Activated T-helper 1 cell treated with anti-CD3 and anti-CD28 coated beads, Interleukin-12 subunit alpha, Interleukin-12 subunit beta, Interleukin-2, Interleukin-4 antibody, amounts not matched to agents 30 ng/mL and 10 ng/mL and 1 ng/mL, durations not matched to agents 14 hours and 24 hours and 36 hours (primary cell): ENCODE results near the gene ROR2. TPM values are rescaled to one million over a fixed set of nuclear protein-coding genes. Genes with fewer than 3 reads are reported as not detected.

Experiments used
- DNase-seq: peaks from one replicate; pipeline ENCODE4 v3.0.0; 2021; ENCODE audit warnings: low spot score
- H3K27ac Mint-ChIP-seq: one replicate; pipeline ENCODE4 v1.8.0; 2021; ENCODE audit warnings: mild to moderate bottlenecking, mixed read lengths
- H3K27me3 Mint-ChIP-seq: one replicate; pipeline ENCODE4 v1.8.0; 2022; ENCODE audit warnings: mild to moderate bottlenecking, moderate library complexity, mixed read lengths; ENCODE audit not compliant: insufficient read depth
- H3K36me3 Mint-ChIP-seq: one replicate; pipeline ENCODE4 v1.8.0; 2021; ENCODE audit warnings: low read depth, mixed read lengths
- H3K4me1 Mint-ChIP-seq: one replicate; pipeline ENCODE4 v1.8.0; 2021; ENCODE audit warnings: low read depth, mixed read lengths
- H3K4me3 Mint-ChIP-seq: one replicate; pipeline ENCODE4 v1.8.0; 2021; ENCODE audit warnings: mild to moderate bottlenecking, moderate library complexity, mixed read lengths
- H3K9me3 Mint-ChIP-seq: one replicate; pipeline ENCODE4 v1.8.0; 2021; ENCODE audit warnings: mixed read lengths
- intact Hi-C: fragments of 100-400 bp; cut with micrococcal nuclease; formaldehyde crosslinking; loops from one replicate; pipeline ENCODE4 v1.15.1; 2024
- total RNA-seq: library from RNA; stranded (reverse); gene quantifications from 2 replicates; pipeline ENCODE4 v1.2.3, GENCODE V29; 2022

ROR2 gene
- total RNA-seq, 1 donor from 2014 or later, result 1.6 TPM

- Mint-ChIP-seq H3K27me3 (peaks cover 23% of the 10 kb centered on the region), H3K4me3 (no peak overlapping the region), H3K4me1 (peaks cover 5% of the 10 kb centered on the region), H3K27ac (no peak overlapping the region), H3K9me3 (no peaks in the 10 kb centered on the region), H3K36me3 (no peaks in the 10 kb centered on the region)
- intact Hi-C loops, result no loop called here
- DNase-seq, result no peak
Measured at GRCh38 chr9:91966503-91966902, 16.5 kb upstream of the ROR2 start.

DNA sequence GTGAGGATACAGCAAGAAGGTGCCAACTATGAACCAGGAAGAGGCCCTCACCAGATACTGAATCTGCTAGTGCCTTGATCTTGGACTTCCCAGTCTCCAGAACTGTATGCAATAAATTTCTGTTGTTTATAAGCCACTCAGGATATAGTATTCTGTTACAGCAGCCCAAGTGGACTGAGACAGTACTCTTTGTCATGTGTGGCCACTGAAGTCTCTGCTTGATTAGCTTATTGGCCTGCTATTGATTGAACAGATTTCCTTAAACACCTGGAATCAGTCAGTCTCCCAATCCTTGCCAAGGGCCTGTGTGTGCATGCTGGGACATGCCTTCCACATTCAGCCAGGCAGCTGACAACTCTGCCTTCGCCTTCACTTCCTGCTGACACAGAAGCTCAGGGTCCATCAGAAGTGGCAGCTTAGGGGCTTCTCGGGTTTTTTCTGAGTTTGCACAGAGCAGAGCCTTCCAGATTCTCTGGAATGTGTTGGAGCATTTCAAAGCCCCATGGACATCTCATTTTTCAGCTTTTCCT is 13.7 kb upstream of the ROR2 start:
- intact Hi-C loops, result no loop called here
- Mint-ChIP-seq H3K9me3 (peaks cover 7% of the 10 kb centered on the region), H3K27ac (no peak overlapping the region), H3K4me1 (peaks cover 5% of the 10 kb centered on the region), H3K36me3 (no peaks in the 10 kb centered on the region), H3K27me3 (peaks cover 14% of the 10 kb centered on the region), H3K4me3 (no peak overlapping the region)
- no peak for DNase-seq

- Mint-ChIP-seq H3K4me3 (no peak overlapping the region), H3K27me3 (peaks cover 2% of the 10 kb centered on the region), H3K27ac (no peak overlapping the region), H3K4me1 (peaks cover 5% of the 10 kb centered on the region), H3K36me3 (no peaks in the 10 kb centered on the region), H3K9me3 (peaks cover 7% of the 10 kb centered on the region)
- intact Hi-C loops, result no loop called here
- DNase-seq, result no peak
Measured at GRCh38 chr9:91960367-91960766, 10.3 kb upstream of the ROR2 start.

DNA sequence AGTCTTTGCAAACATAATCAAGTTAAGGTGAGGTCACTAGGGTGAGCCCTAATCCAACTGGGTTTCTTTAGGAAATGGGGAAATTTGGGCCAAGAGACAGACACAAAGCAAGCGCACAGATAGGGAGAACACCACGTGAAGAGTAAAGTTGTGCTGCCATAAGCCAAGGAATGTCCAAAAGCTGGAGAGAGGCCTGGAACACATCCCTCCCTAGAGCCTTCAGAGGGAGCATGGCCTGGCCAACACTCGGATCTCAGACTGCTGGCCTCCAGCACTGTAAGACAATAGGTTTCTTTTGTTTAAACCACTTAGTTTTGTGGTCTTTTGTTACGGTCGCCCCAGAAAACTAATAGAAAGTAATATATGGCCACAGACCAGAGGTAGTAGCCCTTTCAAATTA is 8.1 kb upstream of the ROR2 start:
- Mint-ChIP-seq H3K27ac (no peak overlapping the region), H3K27me3 (peaks cover 5% of the 10 kb centered on the region), H3K36me3 (no peaks in the 10 kb centered on the region), H3K4me1 (peaks cover 13% of the 10 kb centered on the region), H3K4me3 (no peak overlapping the region), H3K9me3 (peaks cover 7% of the 10 kb centered on the region)
- intact Hi-C loops, result loop anchor here (10.0 kb wide), 2 partner anchors 137 to 1043 kb away; no protein-coding TSS in a partner anchor
- no peak for DNase-seq

GRCh38 chr9:91954841-91955471 is 4.9 kb upstream of the ROR2 start:
- peak; percentile 11 for DNase-seq
- peaks cover 29% of the 10 kb centered on the region for H3K27me3 Mint-ChIP-seq
- H3K4me3 Mint-ChIP-seq, result no peak overlapping the region
- no peaks in the 10 kb centered on the region for H3K36me3 Mint-ChIP-seq
- intact Hi-C loops, result loop anchor here (10.0 kb wide), 2 partner anchors 140 to 1040 kb away; no protein-coding TSS in a partner anchor
- H3K4me1 Mint-ChIP-seq, result peaks cover 14% of the 10 kb centered on the region
- peaks cover under 1% of the 10 kb centered on the region for H3K9me3 Mint-ChIP-seq
- no peak overlapping the region for H3K27ac Mint-ChIP-seq

DNA sequence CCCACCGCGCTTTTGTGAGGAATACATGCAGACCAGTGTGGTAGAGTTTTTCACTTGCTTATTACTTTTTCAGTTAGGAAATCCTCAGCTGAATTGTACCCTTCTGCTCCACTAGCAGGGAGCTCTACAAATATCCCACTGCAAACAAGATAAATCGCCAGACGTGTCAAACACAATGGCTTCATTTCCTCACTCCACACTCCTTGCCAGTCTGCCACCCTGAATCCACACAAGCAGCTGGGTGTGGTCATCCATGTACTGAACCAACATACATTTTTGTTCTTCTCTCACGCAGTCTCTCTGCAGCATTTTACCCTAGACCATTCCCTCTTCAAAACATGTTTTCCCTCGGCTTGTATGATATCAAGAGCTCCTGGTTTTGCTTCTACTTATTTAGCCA is 3.7 kb upstream of the ROR2 start:
- H3K4me3 Mint-ChIP-seq, result no peak overlapping the region
- DNase-seq, result no peak
- H3K27ac Mint-ChIP-seq, result no peak overlapping the region
- H3K9me3 Mint-ChIP-seq, result no peaks in the 10 kb centered on the region
- peaks cover 29% of the 10 kb centered on the region for H3K27me3 Mint-ChIP-seq
- H3K4me1 Mint-ChIP-seq, result peaks cover 14% of the 10 kb centered on the region
- H3K36me3 Mint-ChIP-seq, result no peaks in the 10 kb centered on the region
- intact Hi-C loops, result loop anchor here (10.0 kb wide), 2 partner anchors 141 to 1039 kb away; no protein-coding TSS in a partner anchor

- DNase-seq, result no peak
- H3K27ac Mint-ChIP-seq, result no peak overlapping the region
- peaks cover 14% of the 10 kb centered on the region for H3K4me1 Mint-ChIP-seq
- H3K27me3 Mint-ChIP-seq, result peaks cover 40% of the 10 kb centered on the region
- H3K9me3 Mint-ChIP-seq, result no peaks in the 10 kb centered on the region
- H3K4me3 Mint-ChIP-seq, result no peak overlapping the region
- intact Hi-C loops, result loop anchor here (10.0 kb wide), 2 partner anchors 143 to 1037 kb away; no protein-coding TSS in a partner anchor
- no peaks in the 10 kb centered on the region for H3K36me3 Mint-ChIP-seq
Measured at GRCh38 chr9:91951944-91952520, 2.0 kb upstream of the ROR2 start.

DNA sequence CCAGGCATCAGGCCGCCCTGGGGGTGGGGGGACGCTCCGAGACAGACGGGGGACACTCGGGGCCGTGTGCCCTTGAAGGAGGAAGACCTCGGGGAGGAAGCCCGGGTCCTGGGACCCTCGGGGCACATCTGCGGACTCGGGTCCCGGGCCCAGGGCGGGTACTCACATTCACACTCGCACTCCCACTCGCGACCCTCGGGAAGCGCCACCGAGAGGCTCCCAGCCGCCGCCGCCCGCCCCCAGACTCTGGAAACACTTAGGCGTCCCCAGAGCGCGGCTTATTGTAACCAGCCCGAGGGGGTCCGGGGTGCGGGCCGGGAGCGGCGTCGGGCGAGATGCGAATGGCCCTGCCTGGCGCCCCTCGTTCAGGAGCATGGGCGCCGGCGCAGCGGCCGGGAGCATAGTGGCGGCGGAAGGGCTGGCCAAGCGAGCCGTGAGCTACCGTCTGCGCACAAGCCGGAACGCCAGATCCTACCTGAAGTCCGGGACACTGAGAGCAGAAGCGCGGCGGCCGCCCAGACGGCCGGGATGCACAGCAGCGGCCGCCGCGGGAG is 559 bp downstream of the ROR2 start:
- Mint-ChIP-seq H3K9me3 (no peaks in the 10 kb centered on the region), H3K36me3 (peaks cover 3% of the 10 kb centered on the region), H3K4me1 (peaks cover 13% of the 10 kb centered on the region), H3K27me3 (peaks cover 50% of the 10 kb centered on the region), H3K4me3 (peak overlapping the region; percentile 37), H3K27ac (no peak overlapping the region)
- intact Hi-C loops, result loop anchor here (2.0 kb wide), 1 partner anchor 43 kb away; no protein-coding TSS in a partner anchor
- no peak for DNase-seq

DNA sequence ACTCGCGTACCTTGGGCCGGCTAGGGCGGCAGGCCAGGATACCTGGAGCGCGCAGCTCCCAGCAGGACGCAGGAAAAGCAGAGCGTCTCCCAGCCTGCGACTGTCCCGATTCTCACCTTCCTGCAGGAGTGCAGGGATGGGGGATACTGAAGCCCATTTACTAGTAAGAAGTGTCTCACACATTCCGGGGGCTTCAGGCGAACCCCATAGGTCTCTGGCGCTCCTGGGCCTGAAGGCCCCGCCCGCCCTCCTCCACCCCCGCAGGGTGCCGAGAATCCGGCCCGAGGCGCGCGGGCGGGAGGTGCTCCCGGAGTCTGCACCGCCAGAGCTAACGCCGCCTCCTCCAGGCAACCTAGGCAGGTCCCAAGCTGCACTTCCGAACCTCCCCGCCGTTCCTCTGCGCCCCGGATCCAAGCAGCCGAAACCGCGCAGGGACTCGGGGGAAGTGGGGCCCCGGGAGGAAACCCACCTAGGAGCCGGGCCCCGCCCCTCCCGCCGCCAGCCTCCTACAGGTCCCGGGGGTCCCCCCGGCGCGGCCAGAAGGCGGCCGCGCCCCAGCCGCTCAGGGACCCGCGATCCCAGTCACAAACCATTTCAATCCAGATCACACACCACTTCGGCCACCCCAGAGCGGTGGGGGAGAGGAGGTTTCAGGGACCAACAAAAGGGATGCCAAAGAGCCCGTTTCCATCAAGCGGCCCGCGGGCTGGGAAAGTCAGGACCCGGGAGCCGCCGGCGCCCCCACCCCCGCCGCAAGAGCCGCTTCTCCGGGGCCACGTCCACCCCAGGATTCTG is 1.2 kb downstream of the ROR2 start:
- H3K9me3 Mint-ChIP-seq, result no peaks in the 10 kb centered on the region

GRCh38 chr9:91948101-91948596 is 1.9 kb downstream of the ROR2 start:
- no peak for DNase-seq
- Mint-ChIP-seq H3K4me3 (peak overlapping the region; percentile 66), H3K36me3 (peaks cover 3% of the 10 kb centered on the region), H3K9me3 (no peaks in the 10 kb centered on the region), H3K27ac (no peak overlapping the region), H3K27me3 (peaks cover 50% of the 10 kb centered on the region), H3K4me1 (peaks cover 11% of the 10 kb centered on the region)
- intact Hi-C loops, result loop anchor here (2.0 kb wide), 1 partner anchor 41 kb away; no protein-coding TSS in a partner anchor

More for the DNA sequence above, 1.2 kb downstream of the ROR2 start:
- Mint-ChIP-seq H3K27me3 (peaks cover 50% of the 10 kb centered on the region), H3K36me3 (peaks cover 3% of the 10 kb centered on the region), H3K4me1 (peaks cover 11% of the 10 kb centered on the region), H3K4me3 (peak overlapping the region; percentile 66), H3K27ac (no peak overlapping the region)
- peak; percentile 37 for DNase-seq
- intact Hi-C loops, result loop anchor here (2.0 kb wide), 1 partner anchor 42 kb away; no protein-coding TSS in a partner anchor

GRCh38 chr9:91946653-91947488 is 3.2 kb downstream of the ROR2 start:
- no peaks in the 10 kb centered on the region for H3K9me3 Mint-ChIP-seq
- H3K27ac Mint-ChIP-seq, result no peak overlapping the region
- H3K4me3 Mint-ChIP-seq, result no peak overlapping the region
- intact Hi-C loops, result no loop called here
- H3K4me1 Mint-ChIP-seq, result peaks cover 20% of the 10 kb centered on the region
- H3K27me3 Mint-ChIP-seq, result peaks cover 45% of the 10 kb centered on the region
- peaks cover 3% of the 10 kb centered on the region for H3K36me3 Mint-ChIP-seq
- no peak for DNase-seq

DNA sequence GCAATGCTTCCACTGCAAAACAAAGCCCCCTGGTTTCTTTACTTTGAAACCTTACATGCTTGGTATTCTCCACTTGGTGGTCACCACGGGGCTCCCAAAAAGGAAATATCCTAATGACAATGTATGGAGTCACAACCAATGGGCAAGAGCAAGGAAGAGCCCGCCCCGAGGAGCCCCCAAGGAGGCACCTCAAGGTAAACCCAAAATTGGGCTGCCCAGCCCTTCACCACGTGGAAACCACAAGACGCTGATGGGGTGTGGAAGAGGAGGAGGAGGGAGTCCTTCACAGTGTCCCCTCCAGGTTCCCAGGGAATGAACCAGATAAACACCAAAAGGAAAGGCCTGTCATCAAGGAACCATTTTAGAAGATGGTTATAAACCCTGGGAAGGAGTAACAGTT is 3.8 kb downstream of the ROR2 start:
- no peak for DNase-seq
- peaks cover 20% of the 10 kb centered on the region for H3K4me1 Mint-ChIP-seq
- H3K27me3 Mint-ChIP-seq, result peaks cover 40% of the 10 kb centered on the region
- H3K4me3 Mint-ChIP-seq, result no peak overlapping the region
- H3K27ac Mint-ChIP-seq, result no peak overlapping the region
- intact Hi-C loops, result no loop called here
- H3K36me3 Mint-ChIP-seq, result peaks cover 3% of the 10 kb centered on the region
- H3K9me3 Mint-ChIP-seq, result no peaks in the 10 kb centered on the region
